Measurements from ENCODE around the gene R3HDM1.
A peak's percentile ranks its signal among the peaks of the same experiment; 100 is the strongest.
"Not testable (repeated sequence)": the region's sequence is repeated elsewhere in the genome, so short reads cannot be mapped to it uniquely, and the experiment has no call there.

R3HDM1 gene

GRCh38 chr2:135512099-135512498 lies 19.2 kb upstream of the R3HDM1 start:
- Histone ChIP-seq H3K36me3 (ENCODE audit: insufficient read depth, low read length) (no peaks in the 10 kb centered on the region), H3K4me3 (no peak overlapping the region), H3K27ac (no peak overlapping the region), H3K9ac (ENCODE audit: insufficient read length) (no peak overlapping the region), H3K9me3 (ENCODE audit: low read depth, low read length) (no peaks in the 10 kb centered on the region)
- DNase-seq (ENCODE audit: low read depth, low spot score): no peak
- TF ChIP-seq EZH2 (IDR thresholded peaks at IDR 0.05) (no peak), FOXP2 (optimal IDR thresholded peaks at IDR 0.05; ENCODE audit: control extremely low read depth, extremely low read length, insufficient read depth) (no peak), POLR2AphosphoS5 (IDR thresholded peaks at IDR 0.05; ENCODE audit: borderline replicate concordance, low read depth, low read length) (no peak)

DNA sequence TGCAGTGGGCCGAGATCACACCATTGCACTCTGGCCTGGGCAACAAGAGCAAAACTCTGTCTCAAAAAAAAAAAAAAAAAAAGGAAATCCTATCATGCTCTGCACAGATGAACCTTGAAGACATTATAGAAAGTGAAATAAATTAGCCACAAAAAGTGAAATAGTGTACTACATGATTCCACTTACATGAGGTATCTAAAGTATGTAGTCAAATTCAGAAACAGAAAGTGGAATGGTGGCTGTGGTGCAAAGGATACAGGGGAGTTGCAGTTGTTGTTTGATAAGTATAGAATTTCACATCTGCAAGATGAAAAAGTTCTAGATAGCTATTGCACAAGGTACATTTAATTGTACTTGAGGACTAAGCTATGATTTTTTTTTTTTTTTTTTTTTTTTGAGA lies 5.5 kb upstream of the R3HDM1 start:
- Histone ChIP-seq H3K4me3 (no peak overlapping the region), H3K36me3 (ENCODE audit: insufficient read depth, low read length) (peaks cover 14% of the 10 kb centered on the region), H3K9ac (ENCODE audit: insufficient read length) (no peak overlapping the region), H3K27ac (no peak overlapping the region), H3K9me3 (ENCODE audit: low read depth, low read length) (no peaks in the 10 kb centered on the region)
- DNase-seq (ENCODE audit: low read depth, low spot score): no peak
- no peak for TF ChIP-seq EZH2 (IDR thresholded peaks at IDR 0.05)
- TF ChIP-seq FOXP2 (optimal IDR thresholded peaks at IDR 0.05; ENCODE audit: control extremely low read depth, extremely low read length, insufficient read depth): no peak
- TF ChIP-seq POLR2AphosphoS5 (IDR thresholded peaks at IDR 0.05; ENCODE audit: borderline replicate concordance, low read depth, low read length): no peak

- no peaks in the 10 kb centered on the region for H3K9me3 ChIP-seq (ENCODE audit: low read depth, low read length)
- peaks cover 4% of the 10 kb centered on the region; the same call in 1 of the 2 replicates for H3K36me3 ChIP-seq (ENCODE audit: insufficient read depth, low read length)
- no peak overlapping the region for H3K27ac ChIP-seq
- TF ChIP-seq EZH2 (IDR thresholded peaks at IDR 0.05) (no peak), POLR2AphosphoS5 (IDR thresholded peaks at IDR 0.05; ENCODE audit: borderline replicate concordance, low read depth, low read length) (no peak), FOXP2 (optimal IDR thresholded peaks at IDR 0.05; ENCODE audit: control extremely low read depth, extremely low read length, insufficient read depth) (no peak)
- no peak overlapping the region for H3K4me3 ChIP-seq
- no peak for DNase-seq (ENCODE audit: low read depth, low spot score)
- no peak overlapping the region for H3K9ac ChIP-seq (ENCODE audit: insufficient read length)
Observed at GRCh38 chr2:135528006-135528405, 3.3 kb upstream of the R3HDM1 start.

DNA sequence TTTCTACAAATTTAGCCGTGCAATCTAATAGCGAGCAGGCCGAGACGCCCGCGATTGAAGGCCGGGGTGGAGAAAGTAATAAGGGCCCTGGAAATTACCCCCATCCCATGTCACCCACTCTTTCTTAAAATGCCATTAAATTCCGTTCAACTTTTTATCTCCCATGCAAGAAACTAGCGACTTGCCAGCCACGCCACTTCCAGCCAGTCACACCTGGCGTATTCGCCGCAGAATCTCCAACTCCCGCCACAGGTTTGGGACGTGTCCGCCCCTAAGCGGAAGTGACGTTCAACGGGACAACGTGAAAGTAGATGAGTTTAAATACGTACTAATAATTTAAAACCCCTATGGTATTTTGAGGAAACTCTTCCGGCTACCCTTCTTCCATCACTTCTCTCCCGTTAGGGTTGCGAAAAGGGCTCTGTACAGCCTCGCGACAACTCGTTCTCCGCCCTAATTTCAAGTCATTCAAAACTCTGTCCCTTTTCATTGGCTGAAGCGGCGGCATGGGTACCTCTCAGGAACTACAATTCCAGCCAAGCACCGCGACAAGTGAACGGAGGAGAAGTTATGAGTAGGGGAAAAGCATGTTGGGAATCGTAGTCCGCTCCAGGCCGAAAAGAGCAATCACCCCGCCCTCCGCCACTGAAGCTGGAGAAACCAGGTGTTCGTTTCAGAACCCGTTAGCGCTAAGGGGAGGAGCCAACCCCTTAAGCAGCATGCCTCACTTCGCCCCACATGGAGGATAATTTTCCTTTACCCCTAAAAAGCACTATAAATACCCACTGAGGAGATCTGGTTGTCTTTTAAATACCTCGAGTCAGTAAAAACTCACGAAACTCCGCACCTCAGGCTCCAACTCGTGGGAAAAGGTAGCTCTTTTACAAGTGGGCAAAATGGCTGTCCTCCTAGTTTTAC lies 712 bp upstream of the R3HDM1 start, which contains the start of gene ZRANB3:
Gene ZRANB3 (minus strand): TSS at position 906 of the 918 bp plus-strand sequence.
- Histone ChIP-seq H3K36me3 (ENCODE audit: insufficient read depth, low read length) (peaks cover 5% of the 10 kb centered on the region; the same call in 1 of the 2 replicates), H3K9me3 (ENCODE audit: low read depth, low read length) (no peaks in the 10 kb centered on the region), H3K9ac (ENCODE audit: insufficient read length) (peak within 1 kb of the TSS; percentile 92), H3K27ac (peak within 1 kb of the TSS; percentile 96), H3K4me3 (peak within 1 kb of the TSS; percentile 91)
- no peak for TF ChIP-seq EZH2 (IDR thresholded peaks at IDR 0.05)
- TF ChIP-seq POLR2AphosphoS5 (IDR thresholded peaks at IDR 0.05; ENCODE audit: borderline replicate concordance, low read depth, low read length): no peak; the same call in 1 of the 2 replicates
- TF ChIP-seq FOXP2 (optimal IDR thresholded peaks at IDR 0.05; ENCODE audit: control extremely low read depth, extremely low read length, insufficient read depth): no peak
- DNase-seq (ENCODE audit: low read depth, low spot score): peak; percentile 96

DNA sequence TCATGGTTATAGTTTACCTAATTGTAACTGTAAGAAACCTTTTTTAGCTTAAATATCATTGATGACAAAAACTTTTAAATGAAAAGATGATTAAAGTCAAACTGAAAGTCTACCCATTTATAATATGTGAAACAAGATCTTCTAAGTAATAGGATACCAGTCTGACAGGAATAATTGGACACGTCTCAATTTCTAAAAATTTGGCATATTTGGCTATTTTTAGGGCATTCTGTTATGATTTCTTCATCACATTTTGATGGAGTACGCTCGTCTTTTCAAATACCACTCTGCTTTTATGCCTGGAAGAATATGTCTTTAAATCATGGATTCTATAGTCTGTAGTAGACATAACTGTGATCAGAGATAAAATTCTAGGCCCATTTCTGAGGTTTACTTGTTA lies 1.3 kb downstream of the R3HDM1 start:
- Histone ChIP-seq H3K9me3 (ENCODE audit: low read depth, low read length) (0 out of 2 replicates have a peak, but pooled peaks cover 3% of the 10 kb centered on the region), H3K4me3 (peak overlapping the region; percentile 91), H3K9ac (ENCODE audit: insufficient read length) (peak overlapping the region; percentile 92), H3K27ac (no peak overlapping the region), H3K36me3 (ENCODE audit: insufficient read depth, low read length) (peaks cover 12% of the 10 kb centered on the region)
- no peak for TF ChIP-seq FOXP2 (optimal IDR thresholded peaks at IDR 0.05; ENCODE audit: control extremely low read depth, extremely low read length, insufficient read depth)
- DNase-seq (ENCODE audit: low read depth, low spot score): no peak

GRCh38 chr2:135533545-135533944 lies 2.3 kb downstream of the R3HDM1 start:
- not testable (repeated sequence) for H3K4me3 ChIP-seq; H3K9ac ChIP-seq (ENCODE audit: insufficient read length); H3K27ac ChIP-seq; DNase-seq (ENCODE audit: low read depth, low spot score); H3K9me3 ChIP-seq (ENCODE audit: low read depth, low read length)
- peaks cover 16% of the 10 kb centered on the region for H3K36me3 ChIP-seq (ENCODE audit: insufficient read depth, low read length)

DNA sequence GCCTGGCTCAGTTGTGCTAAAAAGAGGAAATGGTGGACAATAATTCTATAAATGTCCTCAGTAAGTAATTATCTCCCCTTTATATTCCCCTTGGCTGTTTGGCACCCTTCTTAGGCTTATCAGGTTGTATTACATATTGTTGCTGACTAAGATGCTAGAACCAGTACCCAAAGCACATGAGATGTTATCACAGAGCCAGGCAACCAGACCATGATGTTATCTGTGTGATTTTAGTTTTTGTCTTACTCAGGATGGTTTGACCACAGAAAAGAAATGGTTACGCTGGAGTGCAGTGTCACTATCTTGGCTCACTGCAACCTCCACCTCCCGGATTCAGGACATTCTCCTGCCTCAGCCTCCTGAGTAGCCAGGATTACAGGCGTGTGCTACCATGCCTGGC lies 15.2 kb downstream of the R3HDM1 start:
- H3K4me3 ChIP-seq: no peak overlapping the region
- no peak for DNase-seq (ENCODE audit: low read depth, low spot score)
- peaks cover 11% of the 10 kb centered on the region; the same call in 1 of the 2 replicates for H3K36me3 ChIP-seq (ENCODE audit: insufficient read depth, low read length)
- no peak overlapping the region for H3K9ac ChIP-seq (ENCODE audit: insufficient read length)
- no peak overlapping the region for H3K27ac ChIP-seq
- no peaks in the 10 kb centered on the region for H3K9me3 ChIP-seq (ENCODE audit: low read depth, low read length)
- TF ChIP-seq POLR2AphosphoS5 (IDR thresholded peaks at IDR 0.05; ENCODE audit: borderline replicate concordance, low read depth, low read length) (no peak), EZH2 (IDR thresholded peaks at IDR 0.05) (no peak), FOXP2 (optimal IDR thresholded peaks at IDR 0.05; ENCODE audit: control extremely low read depth, extremely low read length, insufficient read depth) (no peak)

- H3K36me3 ChIP-seq (ENCODE audit: insufficient read depth, low read length): peaks cover 11% of the 10 kb centered on the region; the same call in 1 of the 2 replicates
- no peaks in the 10 kb centered on the region for H3K9me3 ChIP-seq (ENCODE audit: low read depth, low read length)
- H3K27ac ChIP-seq: peak overlapping the region; percentile 33; the same call in 1 of the 2 replicates
- no peak for DNase-seq (ENCODE audit: low read depth, low spot score)
- H3K4me3 ChIP-seq: no peak overlapping the region
- TF ChIP-seq POLR2AphosphoS5 (IDR thresholded peaks at IDR 0.05; ENCODE audit: borderline replicate concordance, low read depth, low read length): no peak
- no peak for TF ChIP-seq FOXP2 (optimal IDR thresholded peaks at IDR 0.05; ENCODE audit: control extremely low read depth, extremely low read length, insufficient read depth)
- TF ChIP-seq EZH2 (IDR thresholded peaks at IDR 0.05): no peak
- H3K9ac ChIP-seq (ENCODE audit: insufficient read length): no peak overlapping the region
Observed at GRCh38 chr2:135547311-135547710, 16.0 kb downstream of the R3HDM1 start.

Data from SK-N-MC (cell line).